HPDE6-E6E7 (cell line): ENCODE measurements around the gene FBRSL1.

Experiments used
- DNase-seq: peaks from one replicate; pipeline ENCODE4 v3.0.0; 2011; ENCODE audit warnings: missing footprints; ENCODE audit errors: extremely low spot score

The FBRSL1 gene

DNA sequence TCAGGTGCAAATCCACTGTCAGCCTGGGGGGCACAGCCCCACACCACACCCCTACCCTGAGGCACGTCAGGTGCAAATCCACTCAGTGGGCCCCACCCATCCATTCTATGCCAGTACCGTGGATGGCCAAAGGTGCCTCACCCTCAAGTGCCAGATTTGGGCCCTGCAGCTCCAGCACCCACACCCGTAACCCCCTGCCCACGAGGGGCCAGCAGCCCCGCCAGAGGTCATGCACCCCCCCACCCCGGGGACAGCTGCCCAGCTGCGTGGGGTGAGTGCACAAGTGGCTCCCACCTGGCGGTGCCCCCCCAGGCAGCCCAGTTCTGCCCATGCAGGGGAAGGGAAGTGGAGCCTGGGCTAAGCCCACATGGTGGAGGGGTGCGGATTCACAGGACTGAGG lies 51.2 kb downstream of the FBRSL1 start:
- DNase-seq = no peak

- DNase-seq = no peak
Measured at GRCh38 chr12:132541996-132542395, 52.0 kb downstream of the FBRSL1 start.

- DNase-seq = no peak
Measured at GRCh38 chr12:132542661-132543060, 52.7 kb downstream of the FBRSL1 start.

- no peak for DNase-seq
Measured at GRCh38 chr12:132543298-132544079, 53.5 kb downstream of the FBRSL1 start.

DNA sequence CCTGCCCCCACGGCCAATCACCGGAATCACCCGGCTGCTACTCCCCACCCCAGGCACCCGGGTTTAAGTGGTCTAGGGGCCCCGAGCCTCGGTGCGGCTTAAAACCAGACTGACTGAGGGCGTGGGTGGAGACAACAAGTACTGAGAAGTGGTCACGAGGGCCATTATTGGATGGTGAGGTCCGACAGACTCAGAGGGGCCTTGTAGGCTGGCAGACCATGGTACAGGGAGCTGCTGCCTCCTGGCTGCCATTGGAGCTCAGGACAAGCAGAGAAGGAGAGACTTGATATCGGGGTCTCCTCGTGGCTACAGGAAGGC lies 54.1 kb downstream of the FBRSL1 start:
- DNase-seq = no peak

GRCh38 chr12:132544498-132544897 lies 54.5 kb downstream of the FBRSL1 start:
- DNase-seq = no peak

DNA sequence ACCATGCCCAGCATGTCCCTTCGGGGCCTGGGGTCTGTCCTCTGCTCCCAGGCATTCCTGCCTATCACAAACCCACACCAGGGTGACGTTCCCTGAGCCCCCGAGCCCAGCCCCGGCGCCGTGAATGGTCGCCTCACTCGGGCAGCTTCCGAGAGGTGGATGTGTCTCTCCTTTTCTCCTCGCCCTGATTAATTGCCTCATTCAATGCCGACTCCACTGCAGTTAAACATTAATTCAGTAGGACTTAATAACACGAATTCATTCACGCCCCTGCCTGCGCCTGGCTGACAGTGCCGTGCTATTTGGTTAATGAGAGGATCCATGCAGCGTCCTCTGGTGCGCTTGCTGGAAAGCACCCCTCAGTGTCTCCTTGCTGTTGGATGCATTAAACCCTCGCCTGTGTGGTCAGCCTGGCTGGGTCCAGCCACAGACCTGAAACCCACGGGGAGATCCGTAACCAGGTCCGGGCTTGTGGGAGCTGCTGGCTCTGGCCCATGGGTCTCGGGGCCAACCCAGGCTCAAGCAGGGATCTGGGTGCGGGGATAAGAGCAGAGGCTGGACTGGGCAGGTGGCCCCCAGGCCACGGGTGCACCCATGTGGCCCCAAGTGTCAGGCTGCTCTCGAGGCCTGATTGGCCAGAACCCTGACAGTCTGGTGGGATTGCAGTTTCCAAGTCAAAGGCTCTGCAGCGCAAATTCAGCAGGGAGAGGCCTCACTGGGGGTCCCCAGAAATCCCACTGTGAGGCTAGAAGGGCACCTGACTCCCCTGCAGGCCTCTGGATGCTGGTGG lies 55.4 kb downstream of the FBRSL1 start:
- no peak for DNase-seq

DNA sequence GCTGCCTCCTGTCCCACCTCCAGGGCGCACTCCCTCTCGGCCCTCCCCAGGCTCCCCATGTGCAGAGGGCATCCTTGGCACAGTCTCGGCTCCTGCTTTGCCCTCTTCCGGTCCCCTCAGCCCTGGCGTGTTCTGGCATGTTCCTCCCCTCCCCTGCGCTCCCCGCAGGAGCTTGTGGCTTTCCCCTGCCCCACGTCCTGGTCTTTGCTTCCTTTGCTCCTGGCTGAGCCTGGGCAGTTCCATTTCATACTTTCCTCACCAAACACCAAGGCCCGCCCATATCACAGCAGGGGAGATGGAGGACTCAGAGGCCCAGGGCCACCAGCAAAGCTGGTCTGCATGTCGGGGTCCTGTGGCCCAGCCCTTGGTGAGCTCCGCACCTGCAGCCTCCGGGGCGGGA lies 56.0 kb downstream of the FBRSL1 start:
- peak; percentile 42 for DNase-seq

GRCh38 chr12:132546647-132547046 lies 56.7 kb downstream of the FBRSL1 start:
- DNase-seq = no peak

- no peak for DNase-seq
Measured at GRCh38 chr12:132547205-132547740, 57.3 kb downstream of the FBRSL1 start.

DNA sequence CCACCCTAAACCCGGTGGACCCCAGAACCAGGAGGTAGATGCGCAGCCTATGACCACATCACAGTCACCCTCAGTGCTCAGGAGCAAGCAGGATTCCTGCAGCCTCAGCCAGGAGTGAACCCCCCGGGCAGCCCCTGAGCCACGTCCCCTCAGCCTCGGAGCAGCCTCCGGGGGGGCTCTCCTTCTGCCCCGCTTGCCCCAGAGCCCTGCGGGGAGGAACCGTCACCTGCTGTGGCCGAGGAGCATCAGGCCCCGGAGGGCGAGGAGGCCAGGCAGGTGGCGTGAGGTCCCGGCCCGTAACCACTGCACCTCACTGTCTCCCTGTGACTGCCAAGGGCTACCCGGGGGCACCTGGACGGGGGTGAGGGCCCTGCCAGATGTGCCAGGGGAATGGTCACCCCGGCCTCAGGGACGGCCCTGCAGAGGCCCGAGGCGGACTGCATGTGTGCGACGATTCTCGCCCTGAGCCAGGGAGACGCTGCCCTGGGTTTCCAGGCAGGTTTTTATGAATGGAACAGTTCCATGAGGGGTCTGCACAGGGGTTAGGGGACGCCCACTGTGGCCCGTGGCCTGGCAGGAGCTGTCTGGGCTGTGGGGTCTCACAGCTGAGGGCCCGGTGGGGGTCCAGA lies 58.6 kb downstream of the FBRSL1 start:
- no peak for DNase-seq

DNA sequence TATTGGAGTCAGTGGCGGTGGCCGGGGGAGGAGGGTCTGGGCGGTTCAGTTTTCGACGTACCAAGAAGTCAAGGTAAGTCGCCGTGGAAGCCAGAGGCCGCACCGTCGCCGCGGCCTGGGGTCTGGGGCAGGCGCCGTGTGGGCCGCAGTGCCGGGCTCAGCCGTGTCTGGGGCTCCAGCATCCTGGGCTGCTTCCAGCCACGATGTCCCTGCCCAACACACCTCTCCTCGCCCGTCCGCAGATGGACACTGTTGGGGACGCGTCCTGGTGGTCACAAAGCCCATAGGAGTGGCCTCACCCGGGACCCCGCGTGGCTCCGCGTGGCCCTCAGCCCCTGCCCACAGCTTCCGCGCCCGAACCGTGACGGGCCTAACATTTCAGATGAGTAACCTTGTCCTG lies 59.1 kb downstream of the FBRSL1 start:
- DNase-seq = no peak

GRCh38 chr12:132550014-132550802 lies 60.3 kb downstream of the FBRSL1 start:
- DNase-seq = no peak

DNA sequence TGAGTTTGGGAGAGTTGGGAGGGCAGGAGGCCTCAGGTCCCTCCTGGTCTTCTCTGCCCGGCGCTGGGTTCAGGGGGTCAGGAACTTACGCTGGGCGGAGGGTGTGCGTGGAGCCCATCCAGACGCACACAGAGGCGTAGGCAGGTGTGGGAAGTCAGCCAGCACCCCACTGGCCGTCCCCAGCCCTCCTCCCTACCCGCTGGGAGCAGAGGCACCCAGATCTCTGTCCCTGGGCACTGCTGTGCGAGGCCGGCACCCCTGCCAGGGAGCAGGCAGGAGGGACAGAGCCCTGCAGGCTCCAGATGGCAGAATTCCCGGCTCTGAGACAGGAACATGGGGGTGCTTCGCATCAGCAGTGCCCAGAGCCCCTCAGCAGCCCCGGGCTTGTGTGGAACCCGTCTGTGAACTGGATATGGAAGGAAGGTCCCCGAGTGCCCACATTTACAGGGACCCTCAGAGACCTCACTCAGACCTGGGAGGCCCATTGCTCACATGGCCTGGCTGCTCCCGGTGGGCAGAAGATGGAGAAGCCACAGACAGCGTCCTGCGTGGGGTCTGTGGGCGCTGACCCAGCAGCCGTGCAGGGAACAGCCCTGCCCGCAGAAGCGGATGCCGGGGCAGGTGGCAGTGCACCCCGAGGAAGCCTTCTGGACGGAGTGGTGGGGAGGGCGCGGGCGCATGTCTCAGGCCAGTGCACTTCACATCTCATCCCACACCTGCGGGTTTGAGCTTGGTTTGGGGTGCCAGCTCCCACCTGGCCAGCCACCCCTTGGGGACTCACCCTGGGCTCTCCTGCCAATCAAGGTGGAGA lies 61.1 kb downstream of the FBRSL1 start:
- DNase-seq = no peak

DNA sequence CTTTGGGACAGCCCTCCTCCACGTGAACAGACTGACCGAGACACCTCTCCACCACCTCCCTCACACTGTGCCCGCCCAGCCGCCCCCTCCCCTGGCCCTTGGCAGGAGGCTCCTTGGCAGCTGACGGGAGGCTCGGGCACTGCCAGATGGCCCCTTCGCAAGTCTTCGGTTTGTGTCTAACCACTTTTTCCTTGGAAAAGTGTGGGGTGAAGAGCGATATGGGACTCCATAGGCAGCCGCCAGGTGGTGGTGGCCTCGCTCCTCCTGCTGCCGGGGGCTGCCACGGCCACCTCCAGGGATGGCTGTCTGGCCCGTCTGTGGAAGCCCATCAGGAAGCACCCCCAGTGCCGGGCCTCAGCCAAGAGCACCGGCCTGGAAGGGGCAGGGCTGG lies 61.7 kb downstream of the FBRSL1 start:
- no peak for DNase-seq

GRCh38 chr12:132554845-132555630 lies 65.1 kb downstream of the FBRSL1 start:
- no peak for DNase-seq

- DNase-seq = no peak
Measured at GRCh38 chr12:132555686-132556085, 65.7 kb downstream of the FBRSL1 start.

DNA sequence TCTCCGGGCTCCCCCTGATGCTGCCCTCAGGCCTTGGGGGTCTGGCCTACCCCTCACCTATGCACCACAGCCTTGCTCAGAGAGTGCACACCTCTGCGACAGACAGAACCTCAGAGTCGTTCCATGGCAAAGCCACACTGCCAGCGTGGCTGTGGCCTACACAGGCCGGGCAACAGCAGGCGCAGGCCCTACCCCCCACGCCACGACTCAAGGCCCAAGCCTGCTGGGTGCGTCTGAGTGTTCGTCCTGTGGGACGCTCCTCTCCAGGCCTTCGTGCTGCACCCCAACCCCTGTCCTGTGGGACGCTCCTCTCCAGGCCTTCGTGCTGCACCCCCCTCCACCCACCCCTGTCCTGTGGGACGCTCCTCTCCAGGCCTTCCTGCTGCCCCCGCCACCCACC lies 66.3 kb downstream of the FBRSL1 start:
- no peak for DNase-seq

DNA sequence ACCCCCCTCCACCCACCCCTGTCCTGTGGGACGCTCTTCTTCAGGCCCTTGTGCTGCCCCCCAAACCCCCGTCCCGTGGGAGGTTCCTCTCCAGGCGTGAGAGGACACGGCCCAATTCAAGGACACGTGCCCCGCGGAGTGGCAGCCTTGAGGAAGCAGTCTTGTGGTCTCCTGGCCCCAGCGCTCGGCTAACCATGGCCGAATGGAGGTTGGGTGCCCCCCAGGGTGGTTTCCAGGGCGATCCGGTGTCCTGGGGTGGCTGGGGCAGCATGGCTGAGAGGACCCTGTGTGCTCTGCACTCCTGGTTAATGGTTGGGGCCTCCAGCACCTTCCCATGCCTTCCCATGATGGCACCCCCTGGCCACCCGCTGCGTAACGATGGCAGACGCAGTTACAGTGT lies 66.8 kb downstream of the FBRSL1 start:
- DNase-seq = no peak
